ENCODE results near the gene TNNC2.

DNA sequence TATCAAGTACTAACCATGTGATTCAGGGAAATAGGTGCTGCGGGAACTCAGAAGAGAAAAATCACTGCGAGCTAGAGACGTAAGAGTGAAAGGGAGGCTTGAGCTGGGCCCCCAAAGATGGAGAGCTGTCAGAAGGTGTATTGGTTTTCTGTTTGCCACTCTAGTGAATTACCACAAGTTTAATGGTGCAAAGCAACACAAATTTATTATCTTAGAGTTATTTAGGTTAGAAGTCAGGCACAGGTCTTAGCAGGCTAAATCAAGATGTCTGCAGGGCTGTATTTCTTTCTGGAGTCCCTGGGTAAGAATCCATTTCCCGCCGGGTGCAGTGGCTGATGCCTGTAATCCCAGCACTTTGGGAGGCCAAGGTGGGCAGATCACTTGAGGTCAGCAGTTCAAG lies 32.8 kb upstream of the TNNC2 start:
- TF ChIP-seq POLR2A (IDR thresholded peaks at IDR 0.05), result no peak
- TF ChIP-seq, protein P1, sequence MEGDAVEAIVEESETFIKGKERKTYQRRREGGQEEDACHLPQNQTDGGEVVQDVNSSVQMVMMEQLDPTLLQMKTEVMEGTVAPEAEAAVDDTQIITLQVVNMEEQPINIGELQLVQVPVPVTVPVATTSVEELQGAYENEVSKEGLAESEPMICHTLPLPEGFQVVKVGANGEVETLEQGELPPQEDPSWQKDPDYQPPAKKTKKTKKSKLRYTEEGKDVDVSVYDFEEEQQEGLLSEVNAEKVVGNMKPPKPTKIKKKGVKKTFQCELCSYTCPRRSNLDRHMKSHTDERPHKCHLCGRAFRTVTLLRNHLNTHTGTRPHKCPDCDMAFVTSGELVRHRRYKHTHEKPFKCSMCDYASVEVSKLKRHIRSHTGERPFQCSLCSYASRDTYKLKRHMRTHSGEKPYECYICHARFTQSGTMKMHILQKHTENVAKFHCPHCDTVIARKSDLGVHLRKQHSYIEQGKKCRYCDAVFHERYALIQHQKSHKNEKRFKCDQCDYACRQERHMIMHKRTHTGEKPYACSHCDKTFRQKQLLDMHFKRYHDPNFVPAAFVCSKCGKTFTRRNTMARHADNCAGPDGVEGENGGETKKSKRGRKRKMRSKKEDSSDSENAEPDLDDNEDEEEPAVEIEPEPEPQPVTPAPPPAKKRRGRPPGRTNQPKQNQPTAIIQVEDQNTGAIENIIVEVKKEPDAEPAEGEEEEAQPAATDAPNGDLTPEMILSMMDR (IDR thresholded peaks at IDR 0.05), result no peak

Data from adrenal gland (tissue), 5 donors.